ENCODE measurements around the gene OSBPL1A.
"Not testable (repeated sequence)": the region's sequence is repeated elsewhere in the genome, so short reads cannot be mapped to it uniquely, and the experiment has no call there.

The OSBPL1A gene

GRCh38 chr18:24176727-24177416 is 220.8 kb downstream of the OSBPL1A start:
- DNase-seq: peak; percentile 55

- DNase-seq: peak; percentile 10
These were observed 223.6 kb downstream of the OSBPL1A start for GRCh38 chr18:24173997-24174396.

- DNase-seq: peak; percentile 6
These were observed 227.3 kb downstream of the OSBPL1A start for GRCh38 chr18:24170360-24170759.

GRCh38 chr18:24168496-24168895 is 229.1 kb downstream of the OSBPL1A start:
- DNase-seq: no peak

- DNase-seq: no peak
These were observed 236.3 kb downstream of the OSBPL1A start for GRCh38 chr18:24161304-24161703.

GRCh38 chr18:24160086-24160485 is 237.5 kb downstream of the OSBPL1A start:
- DNase-seq: no peak

- no peak for DNase-seq
These were observed 239.8 kb downstream of the OSBPL1A start for GRCh38 chr18:24157855-24158254.

GRCh38 chr18:24153397-24153796 is 244.2 kb downstream of the OSBPL1A start:
- no peak for DNase-seq

- DNase-seq: not testable (repeated sequence)
These were observed 248.0 kb downstream of the OSBPL1A start for GRCh38 chr18:24149591-24149990.

- no peak for DNase-seq
These were observed 255.2 kb downstream of the OSBPL1A start for GRCh38 chr18:24142376-24142775.

GRCh38 chr18:24140697-24141096 is 256.9 kb downstream of the OSBPL1A start:
- no peak for DNase-seq

- peak; percentile 75 for DNase-seq
These were observed 258.6 kb downstream of the OSBPL1A start, which contains the start of gene CABYR for GRCh38 chr18:24138789-24139616. Gene CABYR, plus strand, starts transcription at chr18:24139062. Its CDS starts 4,053 bp downstream, at chr18:24143115.

GRCh38 chr18:24138409-24138788 is 259.2 kb downstream of the OSBPL1A start:
- no peak for DNase-seq

- DNase-seq: no peak
These were observed 260.7 kb downstream of the OSBPL1A start for GRCh38 chr18:24136967-24137373.

GRCh38 chr18:24130494-24130893 is 267.1 kb downstream of the OSBPL1A start:
- no peak for DNase-seq

- DNase-seq: no peak
These were observed 268.9 kb downstream of the OSBPL1A start for GRCh38 chr18:24128700-24129099.

GRCh38 chr18:24127735-24128134 is 269.9 kb downstream of the OSBPL1A start:
- DNase-seq: no peak

- no peak for DNase-seq
These were observed 271.3 kb downstream of the OSBPL1A start for GRCh38 chr18:24126155-24126961.

- DNase-seq: no peak
These were observed 276.0 kb downstream of the OSBPL1A start for GRCh38 chr18:24121625-24122024.

GRCh38 chr18:24120676-24121075 is 276.9 kb downstream of the OSBPL1A start:
- DNase-seq: no peak

- DNase-seq: peak; percentile 75
These were observed 278.7 kb downstream of the OSBPL1A start for GRCh38 chr18:24118750-24119577.

GRCh38 chr18:24115628-24116027 is 282.0 kb downstream of the OSBPL1A start:
- no peak for DNase-seq

Data from stimulated activated CD4-positive, alpha-beta T cell treated with anti-CD3 and anti-CD28 coated beads, Interleukin-1b, Interleukin-23, amount 100 ng/mL, for 48 hours (primary cell).